ENCODE results near the gene MT3. TPM values are rescaled to one million over a fixed set of nuclear protein-coding genes. Genes with fewer than 3 reads are reported as not detected.

The MT3 gene
- total and polyA plus RNA-seq, 2 of the 13 experiments (the other 11 are each of a cell fraction or from before 2014, with no cell fraction given): not detected

- TF ChIP-seq MAZ (IDR thresholded peaks at IDR 0.05; ENCODE audit: borderline replicate concordance, low read depth, low read length) (peak; percentile 76; the same call in 1 of the 2 replicates), MAZ (CRISPR knock-in tag; IDR thresholded peaks at IDR 0.05; ENCODE audit: low read depth) (peak; percentile 92), ZNF546 (CRISPR knock-in tag; conservative IDR thresholded peaks at IDR 0.05) (no peak), ZNF34 (CRISPR knock-in tag; IDR thresholded peaks at IDR 0.05; ENCODE audit: borderline replicate concordance) (no peak), NFKB2 (CRISPR knock-in tag; IDR thresholded peaks at IDR 0.05; ENCODE audit: borderline replicate concordance) (peak; percentile 78; the same call in 1 of the 2 replicates), MYNN (CRISPR knock-in tag; IDR thresholded peaks at IDR 0.05; ENCODE audit: low read depth) (no peak), ZC3H13 (CRISPR knock-in tag; IDR thresholded peaks at IDR 0.05) (peak; percentile 87), ZNF350 (CRISPR knock-in tag; IDR thresholded peaks at IDR 0.05; ENCODE audit: borderline replicate concordance, low read depth) (no peak; the same call in 1 of the 2 replicates), DDIT3 (CRISPR knock-in tag; IDR thresholded peaks at IDR 0.05) (no peak), SALL1 (CRISPR knock-in tag; IDR thresholded peaks at IDR 0.05) (peak; percentile 83), CEBPB (IDR thresholded peaks at IDR 0.05; ENCODE audit: borderline replicate concordance, low read depth, low read length) (no peak), ZNF709 (CRISPR knock-in tag; IDR thresholded peaks at IDR 0.05) (peak; percentile 89), GABPB1 (CRISPR knock-in tag; IDR thresholded peaks at IDR 0.05) (peak; percentile 85), ZNF557 (CRISPR knock-in tag; IDR thresholded peaks at IDR 0.05) (no peak), NKX3-1 (CRISPR knock-in tag; IDR thresholded peaks at IDR 0.05) (peak; percentile 83), ZBTB34 (CRISPR knock-in tag; IDR thresholded peaks at IDR 0.05) (no peak), ZNF234 (CRISPR knock-in tag; conservative IDR thresholded peaks at IDR 0.05) (no peak), ZXDC (CRISPR knock-in tag; IDR thresholded peaks at IDR 0.05) (0 out of 2 replicates have a peak, but pooled peaks have one; percentile 71), SOX5 (CRISPR knock-in tag; IDR thresholded peaks at IDR 0.05; ENCODE audit: borderline replicate concordance) (peak; percentile 66; the same call in 1 of the 2 replicates), ZNF282 (IDR thresholded peaks at IDR 0.05; ENCODE audit: partially characterized antibody) (no peak), DR1 (CRISPR knock-in tag; IDR thresholded peaks at IDR 0.05) (peak; percentile 80; the same call in 1 of the 2 replicates), ARNT2 (CRISPR knock-in tag; IDR thresholded peaks at IDR 0.05; ENCODE audit: low read depth) (peak; percentile 60)
Observed at GRCh38 chr16:56608043-56608875, 18.9 kb downstream of the MT3 start, which contains the start of gene MT2A (continued).

All from HepG2 (cell line).